ENCODE data around the gene AKT2.

The AKT2 gene

GRCh38 chr19:40204381-40204780, 80.8 kb downstream of the AKT2 start:
- TF ChIP-seq TAF1 (IDR thresholded peaks at IDR 0.05; ENCODE audit: borderline replicate concordance, low read depth, low read length) (no peak), POLR2AphosphoS5 (IDR thresholded peaks at IDR 0.05; ENCODE audit: low read depth, low read length) (no peak), POLR2A (IDR thresholded peaks at IDR 0.05; ENCODE audit: low read depth, low read length) (no peak)
- FAIRE-seq (no peak), DNase-seq (ENCODE audit: insufficient read length) (no peak)

GRCh38 chr19:40200341-40201099, 84.6 kb downstream of the AKT2 start:
- FAIRE-seq (no peak), DNase-seq (ENCODE audit: insufficient read length) (no peak)
- no peak for TF ChIP-seq TAF1 (IDR thresholded peaks at IDR 0.05; ENCODE audit: borderline replicate concordance, low read depth, low read length)
- no peak for TF ChIP-seq POLR2A (IDR thresholded peaks at IDR 0.05; ENCODE audit: low read depth, low read length)
- no peak for TF ChIP-seq POLR2AphosphoS5 (IDR thresholded peaks at IDR 0.05; ENCODE audit: low read depth, low read length)

GRCh38 chr19:40198272-40198990, 86.7 kb downstream of the AKT2 start:
- no peak for DNase-seq (ENCODE audit: insufficient read length)
- TF ChIP-seq TAF1 (IDR thresholded peaks at IDR 0.05; ENCODE audit: borderline replicate concordance, low read depth, low read length) = no peak
- TF ChIP-seq POLR2AphosphoS5 (IDR thresholded peaks at IDR 0.05; ENCODE audit: low read depth, low read length) = no peak
- no peak for TF ChIP-seq POLR2A (IDR thresholded peaks at IDR 0.05; ENCODE audit: low read depth, low read length)
- no peak for FAIRE-seq

GRCh38 chr19:40193587-40193849, 91.6 kb downstream of the AKT2 start:
- no peak for TF ChIP-seq POLR2AphosphoS5 (IDR thresholded peaks at IDR 0.05; ENCODE audit: low read depth, low read length)
- TF ChIP-seq POLR2A (IDR thresholded peaks at IDR 0.05; ENCODE audit: low read depth, low read length) = no peak
- DNase-seq (ENCODE audit: insufficient read length) = no peak
- FAIRE-seq = no peak

GRCh38 chr19:40192758-40193586, 92.2 kb downstream of the AKT2 start:
- FAIRE-seq (peak; percentile 44), DNase-seq (ENCODE audit: insufficient read length) (no peak)
- TF ChIP-seq TAF1 (IDR thresholded peaks at IDR 0.05; ENCODE audit: borderline replicate concordance, low read depth, low read length) (no peak), POLR2AphosphoS5 (IDR thresholded peaks at IDR 0.05; ENCODE audit: low read depth, low read length) (no peak), POLR2A (IDR thresholded peaks at IDR 0.05; ENCODE audit: low read depth, low read length) (no peak)

GRCh38 chr19:40191836-40192646, 93.1 kb downstream of the AKT2 start:
- FAIRE-seq (no peak), DNase-seq (ENCODE audit: insufficient read length) (no peak)
- TF ChIP-seq TAF1 (IDR thresholded peaks at IDR 0.05; ENCODE audit: borderline replicate concordance, low read depth, low read length) (no peak), POLR2AphosphoS5 (IDR thresholded peaks at IDR 0.05; ENCODE audit: low read depth, low read length) (no peak), POLR2A (IDR thresholded peaks at IDR 0.05; ENCODE audit: low read depth, low read length) (no peak)

- TF ChIP-seq TAF1 (IDR thresholded peaks at IDR 0.05; ENCODE audit: borderline replicate concordance, low read depth, low read length) (no peak), POLR2A (IDR thresholded peaks at IDR 0.05; ENCODE audit: low read depth, low read length) (peak; percentile 60; the same call in 1 of the 2 replicates)
- DNase-seq (ENCODE audit: insufficient read length) (peak; percentile 86), FAIRE-seq (no peak)
Observed at GRCh38 chr19:40190891-40191835, 94.0 kb downstream of the AKT2 start, which contains the start of gene MAP3K10. Gene MAP3K10, plus strand, starts transcription at chr19:40191426. Its CDS starts 606 bp downstream, at chr19:40192032.

GRCh38 chr19:40184273-40184672, 100.9 kb downstream of the AKT2 start:
- TF ChIP-seq POLR2A (IDR thresholded peaks at IDR 0.05; ENCODE audit: low read depth, low read length) (no peak), TAF1 (IDR thresholded peaks at IDR 0.05; ENCODE audit: borderline replicate concordance, low read depth, low read length) (no peak), POLR2AphosphoS5 (IDR thresholded peaks at IDR 0.05; ENCODE audit: low read depth, low read length) (no peak)
- no peak for DNase-seq (ENCODE audit: insufficient read length)
- no peak for FAIRE-seq
